Activated naive CD4-positive, alpha-beta T cell treated with anti-CD3 and anti-CD28 coated beads, Interleukin-2, amount 10 ng/mL, durations not matched to agents 7 days and 5 days (primary cell): Measurements from ENCODE around the gene CLCN2.

Experiments
- CTCF ChIA-PET: fragments of 350-600 bp; sonication (Branson Sonifier 250); formaldehyde crosslinking; loops from one replicate; lab custom pipeline; 2021; ENCODE audit warnings: antibody characterized with exemption; lab: Charles Lee
- DNase-seq: peaks from one replicate; pipeline ENCODE4 v3.0.0-alpha.2; 2020
- H3K27ac Mint-ChIP-seq: one replicate; pipeline ENCODE4 v1.8.0; 2021; ENCODE audit warnings: mild to moderate bottlenecking, moderate library complexity, mixed read lengths
- H3K27me3 Mint-ChIP-seq: one replicate; pipeline ENCODE4 v1.8.0; 2021; ENCODE audit warnings: mild to moderate bottlenecking, mixed read lengths
- H3K36me3 Mint-ChIP-seq: one replicate; pipeline ENCODE4 v1.8.0; 2021; ENCODE audit warnings: mixed read lengths
- H3K4me1 Mint-ChIP-seq: one replicate; pipeline ENCODE4 v1.8.0; 2021; ENCODE audit warnings: mixed read lengths
- H3K4me3 Mint-ChIP-seq: one replicate; pipeline ENCODE4 v1.8.0; 2021; ENCODE audit warnings: mild to moderate bottlenecking, moderate library complexity, mixed read lengths
- H3K9me3 Mint-ChIP-seq: one replicate; pipeline ENCODE4 v1.8.0; 2021; ENCODE audit warnings: mixed read lengths

The CLCN2 gene

GRCh38 chr3:184325715-184326369 is 35.6 kb downstream of the CLCN2 start:
- peaks cover 2% of the 10 kb centered on the region for H3K4me1 Mint-ChIP-seq
- no peak for DNase-seq

GRCh38 chr3:184325269-184325668 is 36.1 kb downstream of the CLCN2 start:
- no peaks in the 10 kb centered on the region for H3K27me3 Mint-ChIP-seq
- H3K4me1 Mint-ChIP-seq, result peaks cover 4% of the 10 kb centered on the region
- no peak for DNase-seq
- no peaks in the 10 kb centered on the region for H3K9me3 Mint-ChIP-seq
- H3K36me3 Mint-ChIP-seq, result peaks cover 86% of the 10 kb centered on the region
- no peak overlapping the region for H3K27ac Mint-ChIP-seq
- CTCF ChIA-PET, result interaction anchor here (1.0 kb wide), 1 partner anchor 99 kb away, joined by 3 read pairs; no protein-coding TSS in a partner anchor
- no peak overlapping the region for H3K4me3 Mint-ChIP-seq

More at GRCh38 chr3:184325715-184326369, 35.6 kb downstream of the CLCN2 start:
- CTCF ChIA-PET, result interaction anchor here (1.1 kb wide), 1 partner anchor 46 kb away, joined by 3 read pairs; no protein-coding TSS in a partner anchor
- Mint-ChIP-seq H3K9me3 (no peaks in the 10 kb centered on the region), H3K27me3 (no peaks in the 10 kb centered on the region), H3K27ac (no peak overlapping the region), H3K4me3 (no peak overlapping the region), H3K36me3 (peaks cover 83% of the 10 kb centered on the region)

- H3K4me3 Mint-ChIP-seq, result no peak overlapping the region
- H3K27ac Mint-ChIP-seq, result no peak overlapping the region
- DNase-seq, result no peak
- H3K27me3 Mint-ChIP-seq, result no peaks in the 10 kb centered on the region
- H3K36me3 Mint-ChIP-seq, result peaks cover 81% of the 10 kb centered on the region
- no peaks in the 10 kb centered on the region for H3K9me3 Mint-ChIP-seq
- CTCF ChIA-PET, result no interaction called here
- peaks cover 13% of the 10 kb centered on the region for H3K4me1 Mint-ChIP-seq
Observed at GRCh38 chr3:184323696-184324095, 37.7 kb downstream of the CLCN2 start.

- CTCF ChIA-PET, result no interaction called here
- no peak for DNase-seq
- no peak overlapping the region for H3K4me3 Mint-ChIP-seq
- H3K9me3 Mint-ChIP-seq, result no peaks in the 10 kb centered on the region
- peaks cover 17% of the 10 kb centered on the region for H3K4me1 Mint-ChIP-seq
- H3K27me3 Mint-ChIP-seq, result no peaks in the 10 kb centered on the region
- no peak overlapping the region for H3K27ac Mint-ChIP-seq
- H3K36me3 Mint-ChIP-seq, result peaks cover 78% of the 10 kb centered on the region
Observed at GRCh38 chr3:184322731-184323487, 38.5 kb downstream of the CLCN2 start.

GRCh38 chr3:184321666-184322065 is 39.7 kb downstream of the CLCN2 start:
- Mint-ChIP-seq H3K36me3 (peaks cover 77% of the 10 kb centered on the region), H3K4me1 (peaks cover 29% of the 10 kb centered on the region), H3K27ac (peak overlapping the region; percentile 55), H3K27me3 (no peaks in the 10 kb centered on the region), H3K4me3 (no peak overlapping the region), H3K9me3 (no peaks in the 10 kb centered on the region)
- DNase-seq, result no peak
- CTCF ChIA-PET, result no interaction called here

- no peaks in the 10 kb centered on the region for H3K27me3 Mint-ChIP-seq
- CTCF ChIA-PET, result no interaction called here
- no peak overlapping the region for H3K4me3 Mint-ChIP-seq
- H3K36me3 Mint-ChIP-seq, result peaks cover 67% of the 10 kb centered on the region
- H3K9me3 Mint-ChIP-seq, result no peaks in the 10 kb centered on the region
- peaks cover 40% of the 10 kb centered on the region for H3K4me1 Mint-ChIP-seq
- no peak for DNase-seq
- no peak overlapping the region for H3K27ac Mint-ChIP-seq
Observed at GRCh38 chr3:184320104-184320445, 41.3 kb downstream of the CLCN2 start.

GRCh38 chr3:184317201-184317600 is 44.2 kb downstream of the CLCN2 start:
- peak overlapping the region; percentile 85 for H3K4me3 Mint-ChIP-seq
- CTCF ChIA-PET, result no interaction called here
- peak overlapping the region; percentile 47 for H3K27ac Mint-ChIP-seq

GRCh38 chr3:184316792-184317191 is 44.6 kb downstream of the CLCN2 start:
- H3K27ac Mint-ChIP-seq, result peak overlapping the region; percentile 94
- no peaks in the 10 kb centered on the region for H3K27me3 Mint-ChIP-seq
- no peaks in the 10 kb centered on the region for H3K9me3 Mint-ChIP-seq
- no peak for DNase-seq
- H3K4me3 Mint-ChIP-seq, result peak overlapping the region; percentile 85
- peaks cover 45% of the 10 kb centered on the region for H3K4me1 Mint-ChIP-seq
- H3K36me3 Mint-ChIP-seq, result peaks cover 44% of the 10 kb centered on the region
- CTCF ChIA-PET, result no interaction called here

More at GRCh38 chr3:184317201-184317600, 44.2 kb downstream of the CLCN2 start:
- no peaks in the 10 kb centered on the region for H3K27me3 Mint-ChIP-seq
- H3K9me3 Mint-ChIP-seq, result no peaks in the 10 kb centered on the region
- peaks cover 44% of the 10 kb centered on the region for H3K36me3 Mint-ChIP-seq
- DNase-seq, result no peak
- H3K4me1 Mint-ChIP-seq, result peaks cover 45% of the 10 kb centered on the region

GRCh38 chr3:184315871-184316661 is 45.3 kb downstream of the CLCN2 start:
- Mint-ChIP-seq H3K27me3 (no peaks in the 10 kb centered on the region), H3K36me3 (peaks cover 37% of the 10 kb centered on the region), H3K4me1 (peaks cover 42% of the 10 kb centered on the region)

GRCh38 chr3:184315543-184315867 is 45.9 kb downstream of the CLCN2 start:
- H3K9me3 Mint-ChIP-seq, result no peaks in the 10 kb centered on the region
- DNase-seq, result no peak
- CTCF ChIA-PET, result no interaction called here
- H3K4me1 Mint-ChIP-seq, result peaks cover 42% of the 10 kb centered on the region
- peak overlapping the region; percentile 85 for H3K4me3 Mint-ChIP-seq
- H3K27ac Mint-ChIP-seq, result peak overlapping the region; percentile 94
- peaks cover 31% of the 10 kb centered on the region for H3K36me3 Mint-ChIP-seq
- no peaks in the 10 kb centered on the region for H3K27me3 Mint-ChIP-seq

More at GRCh38 chr3:184315871-184316661, 45.3 kb downstream of the CLCN2 start:
- peak overlapping the region; percentile 85 for H3K4me3 Mint-ChIP-seq
- CTCF ChIA-PET, result no interaction called here
- no peaks in the 10 kb centered on the region for H3K9me3 Mint-ChIP-seq
- H3K27ac Mint-ChIP-seq, result peak overlapping the region; percentile 94
- DNase-seq, result no peak

GRCh38 chr3:184314700-184315542 is 46.5 kb downstream of the CLCN2 start:
- H3K36me3 Mint-ChIP-seq, result peaks cover 29% of the 10 kb centered on the region
- CTCF ChIA-PET, result interaction anchor here (0.7 kb wide), 1 partner anchor 65 kb away, joined by 3 read pairs; the partner anchor contains the start of gene EEF1AKMT4

GRCh38 chr3:184314363-184314699 is 47.1 kb downstream of the CLCN2 start, which contains the start of gene EIF4G1:
TSS of gene EIF4G1 (plus strand) at chr3:184314606. CDS start at chr3:184315797, 1,191 bp downstream.
- DNase-seq, result peak; percentile 94
- H3K36me3 Mint-ChIP-seq, result peaks cover 27% of the 10 kb centered on the region
- H3K9me3 Mint-ChIP-seq, result no peaks in the 10 kb centered on the region
- H3K27ac Mint-ChIP-seq, result peak within 1 kb of the TSS; percentile 94
- peaks cover 36% of the 10 kb centered on the region for H3K4me1 Mint-ChIP-seq
- no peaks in the 10 kb centered on the region for H3K27me3 Mint-ChIP-seq
- H3K4me3 Mint-ChIP-seq, result peak within 1 kb of the TSS; percentile 86
- CTCF ChIA-PET, result no interaction called here

More at GRCh38 chr3:184314700-184315542, 46.5 kb downstream of the CLCN2 start:
- Mint-ChIP-seq H3K4me1 (peaks cover 38% of the 10 kb centered on the region), H3K4me3 (peak overlapping the region; percentile 86), H3K27me3 (no peaks in the 10 kb centered on the region), H3K27ac (peak overlapping the region; percentile 94), H3K9me3 (no peaks in the 10 kb centered on the region)
- peak; percentile 77 for DNase-seq

- DNase-seq, result no peak
- H3K9me3 Mint-ChIP-seq, result no peaks in the 10 kb centered on the region
- no peaks in the 10 kb centered on the region for H3K27me3 Mint-ChIP-seq
- H3K36me3 Mint-ChIP-seq, result peaks cover 34% of the 10 kb centered on the region
- H3K4me3 Mint-ChIP-seq, result no peak overlapping the region
- H3K27ac Mint-ChIP-seq, result no peak overlapping the region
- CTCF ChIA-PET, result interaction anchor here (0.9 kb wide), 1 partner anchor 42 kb away, joined by 3 read pairs; no protein-coding TSS in a partner anchor
- peaks cover 15% of the 10 kb centered on the region for H3K4me1 Mint-ChIP-seq
Observed at GRCh38 chr3:184311633-184312032, 49.8 kb downstream of the CLCN2 start.
